Measurements from ENCODE around the gene DNAJC1.
"Not testable (repeated sequence)": the region's sequence is repeated elsewhere in the genome, so short reads cannot be mapped to it uniquely, and the experiment has no call there.

The DNAJC1 gene

GRCh38 chr10:21822273-21822672, 181.3 kb downstream of the DNAJC1 start:
- not testable (repeated sequence) for DNase-seq

GRCh38 chr10:21820952-21821351, 182.6 kb downstream of the DNAJC1 start:
- DNase-seq: no peak

GRCh38 chr10:21818416-21818815, 185.1 kb downstream of the DNAJC1 start:
- DNase-seq: not testable (repeated sequence)

GRCh38 chr10:21814866-21815265, 188.7 kb downstream of the DNAJC1 start:
- no peak for DNase-seq

GRCh38 chr10:21813946-21814345, 189.6 kb downstream of the DNAJC1 start:
- no peak for DNase-seq

GRCh38 chr10:21811245-21811585, 192.3 kb downstream of the DNAJC1 start:
- DNase-seq: no peak

GRCh38 chr10:21810582-21811244, 192.8 kb downstream of the DNAJC1 start:
- no peak for DNase-seq

- DNase-seq: no peak
These were observed 195.0 kb downstream of the DNAJC1 start for GRCh38 chr10:21808550-21808949.

- no peak for DNase-seq
These were observed 196.3 kb downstream of the DNAJC1 start for GRCh38 chr10:21807180-21807579.

GRCh38 chr10:21803374-21803773, 200.2 kb downstream of the DNAJC1 start:
- DNase-seq: no peak

- DNase-seq: no peak
These were observed 201.9 kb downstream of the DNAJC1 start for GRCh38 chr10:21801609-21802008.

- no peak for DNase-seq
These were observed 205.4 kb downstream of the DNAJC1 start for GRCh38 chr10:21797984-21798765.

- DNase-seq: no peak
These were observed 206.0 kb downstream of the DNAJC1 start for GRCh38 chr10:21797533-21797932.

- DNase-seq: no peak
These were observed 212.3 kb downstream of the DNAJC1 start for GRCh38 chr10:21791276-21791675.

- no peak for DNase-seq
These were observed 226.6 kb downstream of the DNAJC1 start for GRCh38 chr10:21776883-21777282.

- DNase-seq: no peak
These were observed 232.3 kb downstream of the DNAJC1 start for GRCh38 chr10:21771219-21771618.

GRCh38 chr10:21769041-21769440, 234.5 kb downstream of the DNAJC1 start:
- DNase-seq: no peak

- DNase-seq: no peak
These were observed 238.9 kb downstream of the DNAJC1 start for GRCh38 chr10:21764466-21765189.

GRCh38 chr10:21760332-21760731, 243.2 kb downstream of the DNAJC1 start:
- no peak for DNase-seq

- DNase-seq: no peak
These were observed 244.3 kb downstream of the DNAJC1 start for GRCh38 chr10:21759232-21759631.

- DNase-seq: no peak
These were observed 244.8 kb downstream of the DNAJC1 start for GRCh38 chr10:21758696-21759095.

GRCh38 chr10:21758239-21758638, 245.3 kb downstream of the DNAJC1 start:
- no peak for DNase-seq

GRCh38 chr10:21757185-21757901, 246.2 kb downstream of the DNAJC1 start:
- no peak for DNase-seq
